K562 (cell line): ENCODE data around the gene GINS3. TPM values are rescaled to one million over a fixed set of nuclear protein-coding genes. Genes with fewer than 3 reads are reported as not detected.

Experiments used
- KLF10 ChIP-seq: fragments of 250-450 bp; sonication (Bioruptor Pico); IDR thresholded peaks from 2 replicates; pipeline ENCODE4 v1.6.1; 2021; ENCODE audit warnings: matching md5 sums
- MTF1 ChIP-seq: fragments of 250-450 bp; sonication (Bioruptor Pico); IDR thresholded peaks from 2 replicates; pipeline ENCODE4 v1.9.0; 2021; ENCODE audit warnings: moderate library complexity, mild to moderate bottlenecking, inconsistent platforms, borderline replicate concordance
- NFATC3 ChIP-seq: fragments of 450-650 bp; IDR thresholded peaks from 2 replicates; pipeline ENCODE4 v1.6.1; 2017; ENCODE audit warnings: mild to moderate bottlenecking
- SMAD4 ChIP-seq: fragments of 250-450 bp; sonication (Bioruptor Pico); conservative IDR thresholded peaks from 2 replicates; pipeline ENCODE4 v1.8.0; 2021; ENCODE audit warnings: inconsistent platforms, mild to moderate bottlenecking, moderate library complexity
- SMARCB1 ChIP-seq: IDR thresholded peaks from 2 replicates; pipeline ENCODE4 v1.6.1; 2011; ENCODE audit warnings: improper control_type of control experiment, low read depth; ENCODE audit not compliant: insufficient read length
- ZKSCAN3 ChIP-seq: fragments of 250-450 bp; sonication (Bioruptor Pico); IDR thresholded peaks from 2 replicates; pipeline ENCODE4 v1.4.0; 2020
- polyA plus RNA-seq, 8 experiments: library from polyadenylated mRNA; depleted of rRNA in 4 of 8; stranded (reverse) in 5 of 8; unstranded in 3 of 8; fragments of >200 nt; fragmentation: Nextera tagmentation in 2 of 8; fragmentation: Illumina TruSeq in 1 of 8; extraction: Ambion mirVana in 2 of 8; extraction: Trizol in 1 of 8; gene quantifications; 2 replicates each; pipeline versions ENCODE4 v1.2.1 to v1.2.3, GENCODE V29; 2011 to 2014; ENCODE audit warnings: inconsistent platforms in 1 of 8, missing spikeins in 1 of 8
- total RNA-seq, 7 experiments: library from RNA; depleted of rRNA in 6 of 7; stranded (reverse); fragments of >200 nt in 6 of 7; fragmentation: Illumina TruSeq in 2 of 7; extraction: Trizol in 2 of 7; gene quantifications; 2 replicates each; pipeline versions ENCODE4 v1.2.1 to v1.2.3, GENCODE V29; 2011 to 2021; ENCODE audit warnings: low replicate concordance in 1 of 7
- TF ChIP-seq, protein P1 (sequence below): sonication (generic); formaldehyde crosslinking; IDR thresholded peaks from 2 replicates; pipeline ENCODE4 v1.8.0; 2022; ENCODE audit warnings: missing genetic modification reagents, mild to moderate bottlenecking, borderline replicate concordance
- TF ChIP-seq, protein P2 (sequence below): fragments of 250-450 bp; sonication (Bioruptor Pico); IDR thresholded peaks from 2 replicates; pipeline ENCODE4 v1.5.0; 2021
- TF ChIP-seq, protein P3 (sequence below): fragments of 250-450 bp; sonication (Bioruptor Pico); IDR thresholded peaks from 2 replicates; pipeline ENCODE4 v1.4.0; 2020; ENCODE audit warnings: mild to moderate bottlenecking, moderate library complexity
- TF ChIP-seq, protein P4 (sequence below): fragments of 250-450 bp; sonication (Bioruptor Pico); IDR thresholded peaks from 2 replicates; pipeline ENCODE4 v1.5.0; 2020; ENCODE audit warnings: mild to moderate bottlenecking, borderline replicate concordance

The GINS3 gene
- total and polyA plus RNA-seq, 9 of the 15 experiments (the other 6 are each of a cell fraction or from before 2014, with no cell fraction given): 17.8 to 31.9 (median 25.4) TPM

DNA sequence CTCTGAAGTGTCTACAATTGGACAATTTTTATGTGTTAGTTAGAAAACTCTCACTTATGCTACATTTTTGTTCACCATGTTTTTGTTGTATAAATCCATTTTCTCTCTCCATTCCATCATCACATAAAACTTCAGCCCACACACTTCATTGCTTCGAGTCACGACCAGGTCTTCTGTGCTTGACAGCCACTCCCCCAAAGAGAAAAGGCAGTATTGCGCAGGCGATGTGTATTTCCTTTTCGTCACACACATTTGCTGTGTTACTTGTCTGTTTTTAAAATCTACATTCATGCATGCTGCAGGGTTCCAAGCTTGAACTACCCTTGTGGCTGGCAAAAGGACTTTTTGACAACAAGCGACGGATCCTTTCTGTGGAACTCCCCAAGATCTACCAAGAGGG lies 10.5 kb downstream of the GINS3 start (continued):
- TF ChIP-seq, protein P1, sequence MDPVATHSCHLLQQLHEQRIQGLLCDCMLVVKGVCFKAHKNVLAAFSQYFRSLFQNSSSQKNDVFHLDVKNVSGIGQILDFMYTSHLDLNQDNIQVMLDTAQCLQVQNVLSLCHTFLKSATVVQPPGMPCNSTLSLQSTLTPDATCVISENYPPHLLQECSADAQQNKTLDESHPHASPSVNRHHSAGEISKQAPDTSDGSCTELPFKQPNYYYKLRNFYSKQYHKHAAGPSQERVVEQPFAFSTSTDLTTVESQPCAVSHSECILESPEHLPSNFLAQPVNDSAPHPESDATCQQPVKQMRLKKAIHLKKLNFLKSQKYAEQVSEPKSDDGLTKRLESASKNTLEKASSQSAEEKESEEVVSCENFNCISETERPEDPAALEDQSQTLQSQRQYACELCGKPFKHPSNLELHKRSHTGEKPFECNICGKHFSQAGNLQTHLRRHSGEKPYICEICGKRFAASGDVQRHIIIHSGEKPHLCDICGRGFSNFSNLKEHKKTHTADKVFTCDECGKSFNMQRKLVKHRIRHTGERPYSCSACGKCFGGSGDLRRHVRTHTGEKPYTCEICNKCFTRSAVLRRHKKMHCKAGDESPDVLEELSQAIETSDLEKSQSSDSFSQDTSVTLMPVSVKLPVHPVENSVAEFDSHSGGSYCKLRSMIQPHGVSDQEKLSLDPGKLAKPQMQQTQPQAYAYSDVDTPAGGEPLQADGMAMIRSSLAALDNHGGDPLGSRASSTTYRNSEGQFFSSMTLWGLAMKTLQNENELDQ: no peak
- no peak for TF ChIP-seq SMAD4
- no peak for TF ChIP-seq NFATC3
- TF ChIP-seq, protein P2, sequence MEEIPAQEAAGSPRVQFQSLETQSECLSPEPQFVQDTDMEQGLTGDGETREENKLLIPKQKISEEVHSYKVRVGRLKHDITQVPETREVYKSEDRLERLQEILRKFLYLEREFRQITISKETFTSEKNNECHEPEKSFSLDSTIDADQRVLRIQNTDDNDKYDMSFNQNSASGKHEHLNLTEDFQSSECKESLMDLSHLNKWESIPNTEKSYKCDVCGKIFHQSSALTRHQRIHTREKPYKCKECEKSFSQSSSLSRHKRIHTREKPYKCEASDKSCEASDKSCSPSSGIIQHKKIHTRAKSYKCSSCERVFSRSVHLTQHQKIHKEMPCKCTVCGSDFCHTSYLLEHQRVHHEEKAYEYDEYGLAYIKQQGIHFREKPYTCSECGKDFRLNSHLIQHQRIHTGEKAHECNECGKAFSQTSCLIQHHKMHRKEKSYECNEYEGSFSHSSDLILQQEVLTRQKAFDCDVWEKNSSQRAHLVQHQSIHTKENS (CRISPR knock-in tag): no peak
- no peak for TF ChIP-seq SMARCB1
- no peak for TF ChIP-seq ZKSCAN3 (CRISPR knock-in tag)
- TF ChIP-seq KLF10 (CRISPR knock-in tag): no peak
- no peak for TF ChIP-seq MTF1 (CRISPR knock-in tag)
- TF ChIP-seq, protein P3, sequence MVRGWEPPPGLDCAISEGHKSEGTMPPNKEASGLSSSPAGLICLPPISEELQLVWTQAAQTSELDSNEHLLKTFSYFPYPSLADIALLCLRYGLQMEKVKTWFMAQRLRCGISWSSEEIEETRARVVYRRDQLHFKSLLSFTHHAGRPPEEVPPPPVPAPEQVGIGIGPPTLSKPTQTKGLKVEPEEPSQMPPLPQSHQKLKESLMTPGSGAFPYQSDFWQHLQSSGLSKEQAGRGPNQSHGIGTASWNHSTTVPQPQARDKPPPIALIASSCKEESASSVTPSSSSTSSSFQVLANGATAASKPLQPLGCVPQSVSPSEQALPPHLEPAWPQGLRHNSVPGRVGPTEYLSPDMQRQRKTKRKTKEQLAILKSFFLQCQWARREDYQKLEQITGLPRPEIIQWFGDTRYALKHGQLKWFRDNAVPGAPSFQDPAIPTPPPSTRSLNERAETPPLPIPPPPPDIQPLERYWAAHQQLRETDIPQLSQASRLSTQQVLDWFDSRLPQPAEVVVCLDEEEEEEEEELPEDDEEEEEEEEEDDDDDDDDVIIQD (CRISPR knock-in tag): no peak
- TF ChIP-seq, protein P4, sequence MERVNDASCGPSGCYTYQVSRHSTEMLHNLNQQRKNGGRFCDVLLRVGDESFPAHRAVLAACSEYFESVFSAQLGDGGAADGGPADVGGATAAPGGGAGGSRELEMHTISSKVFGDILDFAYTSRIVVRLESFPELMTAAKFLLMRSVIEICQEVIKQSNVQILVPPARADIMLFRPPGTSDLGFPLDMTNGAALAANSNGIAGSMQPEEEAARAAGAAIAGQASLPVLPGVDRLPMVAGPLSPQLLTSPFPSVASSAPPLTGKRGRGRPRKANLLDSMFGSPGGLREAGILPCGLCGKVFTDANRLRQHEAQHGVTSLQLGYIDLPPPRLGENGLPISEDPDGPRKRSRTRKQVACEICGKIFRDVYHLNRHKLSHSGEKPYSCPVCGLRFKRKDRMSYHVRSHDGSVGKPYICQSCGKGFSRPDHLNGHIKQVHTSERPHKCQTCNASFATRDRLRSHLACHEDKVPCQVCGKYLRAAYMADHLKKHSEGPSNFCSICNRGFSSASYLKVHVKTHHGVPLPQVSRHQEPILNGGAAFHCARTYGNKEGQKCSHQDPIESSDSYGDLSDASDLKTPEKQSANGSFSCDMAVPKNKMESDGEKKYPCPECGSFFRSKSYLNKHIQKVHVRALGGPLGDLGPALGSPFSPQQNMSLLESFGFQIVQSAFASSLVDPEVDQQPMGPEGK (CRISPR knock-in tag): no peak
